COLO668 (cell line): ENCODE results near the gene CACHD1.

Experiments
- DNase-seq: peaks from one replicate; lab custom pipeline; 2025; ENCODE audit not compliant: unreplicated experiment; lab: John Stamatoyannopoulos, UW

CACHD1 gene

GRCh38 chr1:64472805-64473204 lies 2.9 kb downstream of the CACHD1 start:
- no peak for DNase-seq

- no peak for DNase-seq
These were observed 3.4 kb downstream of the CACHD1 start for GRCh38 chr1:64473367-64473766.

GRCh38 chr1:64474133-64474532 lies 4.2 kb downstream of the CACHD1 start:
- no peak for DNase-seq

GRCh38 chr1:64474665-64475439 lies 4.9 kb downstream of the CACHD1 start:
- no peak for DNase-seq

- DNase-seq: no peak
These were observed 6.5 kb downstream of the CACHD1 start for GRCh38 chr1:64476251-64476952.

GRCh38 chr1:64478594-64479470 lies 8.9 kb downstream of the CACHD1 start:
- DNase-seq: no peak

- no peak for DNase-seq
These were observed 9.9 kb downstream of the CACHD1 start for GRCh38 chr1:64479874-64480273.

GRCh38 chr1:64480999-64481772 lies 11.3 kb downstream of the CACHD1 start:
- no peak for DNase-seq

GRCh38 chr1:64482128-64482527 lies 12.2 kb downstream of the CACHD1 start:
- DNase-seq: no peak

- DNase-seq: no peak
These were observed 12.8 kb downstream of the CACHD1 start for GRCh38 chr1:64482720-64483119.

GRCh38 chr1:64483731-64484414 lies 13.9 kb downstream of the CACHD1 start:
- no peak for DNase-seq

- DNase-seq: peak; percentile 72
These were observed 14.7 kb downstream of the CACHD1 start for GRCh38 chr1:64484651-64485050.

GRCh38 chr1:64486193-64486592 lies 16.3 kb downstream of the CACHD1 start:
- no peak for DNase-seq

- DNase-seq: no peak
These were observed 17.1 kb downstream of the CACHD1 start for GRCh38 chr1:64487061-64487460.

- no peak for DNase-seq
These were observed 18.9 kb downstream of the CACHD1 start for GRCh38 chr1:64488862-64489261.

- no peak for DNase-seq
These were observed 19.8 kb downstream of the CACHD1 start for GRCh38 chr1:64489707-64490106.

- no peak for DNase-seq
These were observed 20.4 kb downstream of the CACHD1 start for GRCh38 chr1:64490213-64490818.

GRCh38 chr1:64492424-64492823 lies 22.5 kb downstream of the CACHD1 start:
- DNase-seq: no peak

GRCh38 chr1:64493831-64494230 lies 23.9 kb downstream of the CACHD1 start:
- no peak for DNase-seq

- no peak for DNase-seq
These were observed 24.7 kb downstream of the CACHD1 start for GRCh38 chr1:64494659-64495058.
